Measurements from ENCODE around the gene DRP2. TPM values are rescaled to one million over a fixed set of nuclear protein-coding genes. Genes with fewer than 3 reads are reported as not detected.

The DRP2 gene
- total RNA-seq, 1 donor from 2014 or later = 2.4 TPM

DNA sequence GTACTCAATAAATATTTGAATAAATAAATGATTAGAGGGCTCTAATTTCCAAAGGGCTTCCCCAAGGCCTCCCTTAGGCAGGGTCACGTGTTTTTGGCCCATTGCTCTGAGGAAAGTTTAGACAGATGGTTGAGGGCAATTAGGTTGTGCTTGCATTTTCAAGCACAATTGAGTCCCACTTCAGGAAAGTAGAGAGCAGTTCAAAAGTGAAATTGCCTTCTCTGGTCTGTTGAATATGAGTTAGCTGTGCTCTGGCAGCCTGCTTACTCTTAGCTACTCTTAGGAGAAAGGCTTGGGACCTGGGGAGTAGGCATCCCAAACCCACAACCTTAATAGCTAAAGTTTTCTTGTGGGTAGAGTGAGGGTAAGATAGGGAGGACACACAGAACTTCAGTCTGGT, 9.0 kb upstream of the DRP2 start:
- H3K36me3 ChIP-seq = no peaks in the 10 kb centered on the region
- no peaks in the 10 kb centered on the region for H3K9me3 ChIP-seq
- H3K4me1 ChIP-seq = no peaks in the 10 kb centered on the region
- H3K27me3 ChIP-seq = no peaks in the 10 kb centered on the region
- no peak overlapping the region for H3K4me3 ChIP-seq
- intact Hi-C loops (cut with DNase I) = no loop called here
- no peak for TF ChIP-seq CTCF (IDR thresholded peaks at IDR 0.05)
- DNase-seq (ENCODE audit: low spot score in 2 of 2) = no peak
- H3K27ac ChIP-seq = no peak overlapping the region

DNA sequence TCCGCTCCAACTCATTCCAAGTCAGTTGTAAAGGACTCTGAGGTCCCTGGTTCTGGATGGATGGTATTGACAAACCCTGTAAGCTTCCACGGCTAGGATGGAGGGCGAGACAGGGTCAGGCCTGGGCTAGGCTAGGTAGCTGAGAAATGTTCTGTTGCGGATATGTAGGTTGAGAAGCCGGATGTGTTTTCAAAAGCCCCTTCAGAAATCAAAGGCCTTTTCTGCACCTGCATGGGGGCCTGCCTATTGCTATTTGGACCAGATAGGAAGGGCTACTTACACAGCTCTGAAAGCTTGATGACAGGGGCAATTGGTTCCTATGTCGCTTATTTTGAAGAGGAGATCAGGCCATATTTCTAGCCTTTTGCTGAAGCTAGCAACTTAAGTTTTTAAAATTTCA, 1.9 kb upstream of the DRP2 start:
- H3K9me3 ChIP-seq = no peaks in the 10 kb centered on the region
- H3K36me3 ChIP-seq = no peaks in the 10 kb centered on the region
- no peaks in the 10 kb centered on the region for H3K4me1 ChIP-seq
- intact Hi-C loops (cut with DNase I) = no loop called here
- DNase-seq (ENCODE audit: low spot score in 2 of 2) = no peak
- no peak for TF ChIP-seq CTCF (IDR thresholded peaks at IDR 0.05)
- no peak overlapping the region for H3K4me3 ChIP-seq
- H3K27ac ChIP-seq = no peak overlapping the region
- no peaks in the 10 kb centered on the region for H3K27me3 ChIP-seq

DNA sequence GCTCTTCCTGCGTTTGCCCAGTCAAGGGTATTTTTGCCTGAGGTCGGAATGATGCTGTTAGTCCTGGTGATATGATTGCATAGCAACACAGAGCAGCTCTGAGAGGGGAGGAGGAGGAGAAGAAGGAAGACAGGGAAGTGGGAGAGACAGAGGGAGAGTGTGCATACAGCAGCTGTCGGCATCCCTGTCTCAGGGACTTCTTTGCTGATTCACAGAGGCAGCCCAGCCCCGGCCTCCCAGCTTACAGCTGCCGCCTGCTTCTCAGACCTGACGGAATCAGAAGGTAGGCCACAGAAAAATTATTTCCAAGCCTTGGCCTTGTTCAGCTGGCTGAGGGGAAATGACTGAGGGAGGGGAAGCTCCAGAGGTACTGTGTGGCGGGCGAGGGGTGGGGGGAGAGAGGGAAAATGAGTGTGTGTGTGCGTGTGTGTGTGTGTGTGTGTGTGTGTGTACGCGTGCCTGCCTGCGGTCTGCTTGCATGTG, 319 bp downstream of the DRP2 start:
- TF ChIP-seq CTCF (IDR thresholded peaks at IDR 0.05) = no peak
- Histone ChIP-seq H3K9me3 (no peaks in the 10 kb centered on the region), H3K27me3 (peaks cover 4% of the 10 kb centered on the region), H3K27ac (no peak overlapping the region), H3K36me3 (no peaks in the 10 kb centered on the region), H3K4me3 (no peak overlapping the region), H3K4me1 (no peaks in the 10 kb centered on the region)
- DNase-seq (ENCODE audit: low spot score in 2 of 2) = no peak
- intact Hi-C loops (cut with DNase I) = no loop called here

DNA sequence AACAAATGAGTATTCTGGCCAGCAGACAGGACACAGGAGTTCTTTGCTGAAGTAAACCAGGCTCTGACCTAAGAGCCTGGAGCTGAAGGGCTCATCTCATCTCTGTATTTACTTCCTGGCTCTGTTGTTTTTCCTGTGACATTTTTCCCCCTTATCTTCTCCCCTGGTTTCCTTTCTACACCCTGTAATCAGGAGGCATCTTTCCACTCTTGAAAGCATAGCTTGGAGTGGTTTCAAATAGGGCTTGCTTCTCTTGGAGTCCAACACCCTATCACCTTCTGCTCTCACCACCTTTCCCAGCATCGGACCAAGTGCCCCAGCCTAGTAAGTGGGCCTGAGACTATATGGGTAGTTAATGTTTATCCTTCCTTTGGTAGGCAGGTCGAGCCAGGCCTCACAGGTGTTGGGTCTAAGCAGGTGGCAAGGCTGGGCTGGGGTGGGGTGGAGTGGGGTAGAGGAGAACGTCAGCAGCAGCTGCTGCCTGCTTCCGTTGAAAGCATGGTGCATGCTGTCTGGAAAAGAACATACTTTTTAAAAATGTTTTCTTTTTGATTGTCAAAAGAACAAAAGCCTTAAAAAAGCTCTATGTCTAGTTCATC, 1.2 kb downstream of the DRP2 start:
- Histone ChIP-seq H3K27me3 (peaks cover 4% of the 10 kb centered on the region), H3K36me3 (no peaks in the 10 kb centered on the region), H3K9me3 (no peaks in the 10 kb centered on the region), H3K4me3 (no peak overlapping the region), H3K27ac (no peak overlapping the region), H3K4me1 (no peaks in the 10 kb centered on the region)
- intact Hi-C loops (cut with DNase I) = no loop called here
- DNase-seq (ENCODE audit: low spot score in 2 of 2) = no peak
- TF ChIP-seq CTCF (IDR thresholded peaks at IDR 0.05) = no peak

GRCh38 chrX:101223226-101223625, 3.6 kb downstream of the DRP2 start:
- Histone ChIP-seq H3K9me3 (no peaks in the 10 kb centered on the region), H3K4me3 (no peak overlapping the region), H3K27me3 (peaks cover 4% of the 10 kb centered on the region), H3K27ac (no peak overlapping the region), H3K36me3 (no peaks in the 10 kb centered on the region), H3K4me1 (no peaks in the 10 kb centered on the region)
- intact Hi-C loops (cut with DNase I) = no loop called here
- TF ChIP-seq CTCF (IDR thresholded peaks at IDR 0.05) = no peak
- no peak for DNase-seq (ENCODE audit: low spot score in 2 of 2)

GRCh38 chrX:101229170-101229569, 9.6 kb downstream of the DRP2 start:
- no peaks in the 10 kb centered on the region for H3K27me3 ChIP-seq
- no peak for TF ChIP-seq CTCF (IDR thresholded peaks at IDR 0.05)
- no peaks in the 10 kb centered on the region for H3K4me1 ChIP-seq
- no peak overlapping the region for H3K27ac ChIP-seq
- no peaks in the 10 kb centered on the region for H3K9me3 ChIP-seq
- no peaks in the 10 kb centered on the region for H3K36me3 ChIP-seq
- H3K4me3 ChIP-seq = no peak overlapping the region
- intact Hi-C loops (cut with DNase I) = no loop called here
- DNase-seq (ENCODE audit: low spot score in 2 of 2) = no peak
